ENCODE data around the gene PITHD1. TPM values are rescaled to one million over a fixed set of nuclear protein-coding genes. Genes with fewer than 3 reads are reported as not detected.
A peak's percentile ranks its signal among the peaks of the same experiment; 100 is the strongest.

Gene PITHD1
- total and polyA plus RNA-seq, 10 of the 15 experiments (the other 5 are each of a cell fraction or from before 2014, with no cell fraction given) = 23.7 to 82.2 (median 67.0) TPM

DNA sequence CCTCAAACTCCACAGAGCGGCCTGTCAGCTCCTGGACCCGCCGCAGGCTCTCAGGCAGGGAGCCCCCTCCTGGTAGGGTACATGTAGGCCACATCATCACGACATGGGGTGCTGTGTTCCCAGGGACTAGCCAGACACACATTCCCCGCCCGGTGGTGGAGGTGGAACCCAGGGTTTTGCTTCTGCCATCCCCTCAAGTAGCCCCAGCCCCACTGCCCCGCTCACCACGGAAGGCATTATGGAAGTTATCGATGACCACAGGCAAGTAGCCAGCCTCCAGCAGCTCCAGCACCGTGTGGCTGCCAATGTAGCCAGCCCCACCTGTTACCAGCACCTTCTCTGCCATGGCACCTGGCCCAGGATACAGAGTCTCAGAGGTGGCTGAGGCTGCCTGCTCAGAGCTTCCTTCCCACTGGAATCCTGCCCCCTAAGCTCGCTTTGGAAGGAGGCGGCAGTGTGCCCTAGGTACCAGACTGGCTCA is 20.5 kb downstream of the PITHD1 start:
- DNase-seq (ENCODE audit: low read depth, low spot score) = no peak
- ChIA-PET SMC1A (ENCODE audit: uncharacterized antibody, unreplicated experiment) (interaction anchor here (1.8 kb wide), 1 partner anchor 118 kb away, joined by 6 read pairs; no protein-coding TSS in a partner anchor), CTCF (interaction anchor here (1.1 to 2.2 kb wide), 7 partner anchors 9 to 117 kb away, joined by 3 to 12 read pairs (median 3); no protein-coding TSS in a partner anchor), POLR2A (interaction anchor here (0.5 to 1.8 kb wide), 4 partner anchors 12 to 111 kb away, joined by 4 to 10 read pairs (median 6); partner anchors contain the start of gene PITHD1), RAD21 (ENCODE audit: unreplicated experiment) (interaction anchor here (0.5 to 1.8 kb wide), 4 partner anchors 27 to 126 kb away, joined by 3 to 8 read pairs (median 3); no protein-coding TSS in a partner anchor)
- no peak overlapping the region for H3K27ac ChIP-seq (ENCODE audit: control insufficient read depth, insufficient read depth)
- TF ChIP-seq E2F4 (IDR thresholded peaks at IDR 0.05; ENCODE audit: low read depth, low read length) (no peak), SIN3A (IDR thresholded peaks at IDR 0.05; ENCODE audit: low read depth, low read length) (no peak), POLR2A (IDR thresholded peaks at IDR 0.05; ENCODE audit: low read depth, low read length) (0 out of 2 replicates have a peak, but pooled peaks have one; percentile 15), TARDBP (IDR thresholded peaks at IDR 0.05; ENCODE audit: borderline replicate concordance) (no peak)
- TF ChIP-seq, protein P1, sequence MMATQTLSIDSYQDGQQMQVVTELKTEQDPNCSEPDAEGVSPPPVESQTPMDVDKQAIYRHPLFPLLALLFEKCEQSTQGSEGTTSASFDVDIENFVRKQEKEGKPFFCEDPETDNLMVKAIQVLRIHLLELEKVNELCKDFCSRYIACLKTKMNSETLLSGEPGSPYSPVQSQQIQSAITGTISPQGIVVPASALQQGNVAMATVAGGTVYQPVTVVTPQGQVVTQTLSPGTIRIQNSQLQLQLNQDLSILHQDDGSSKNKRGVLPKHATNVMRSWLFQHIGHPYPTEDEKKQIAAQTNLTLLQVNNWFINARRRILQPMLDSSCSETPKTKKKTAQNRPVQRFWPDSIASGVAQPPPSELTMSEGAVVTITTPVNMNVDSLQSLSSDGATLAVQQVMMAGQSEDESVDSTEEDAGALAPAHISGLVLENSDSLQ (IDR thresholded peaks at IDR 0.05) = no peak
- TF ChIP-seq, protein P2, sequence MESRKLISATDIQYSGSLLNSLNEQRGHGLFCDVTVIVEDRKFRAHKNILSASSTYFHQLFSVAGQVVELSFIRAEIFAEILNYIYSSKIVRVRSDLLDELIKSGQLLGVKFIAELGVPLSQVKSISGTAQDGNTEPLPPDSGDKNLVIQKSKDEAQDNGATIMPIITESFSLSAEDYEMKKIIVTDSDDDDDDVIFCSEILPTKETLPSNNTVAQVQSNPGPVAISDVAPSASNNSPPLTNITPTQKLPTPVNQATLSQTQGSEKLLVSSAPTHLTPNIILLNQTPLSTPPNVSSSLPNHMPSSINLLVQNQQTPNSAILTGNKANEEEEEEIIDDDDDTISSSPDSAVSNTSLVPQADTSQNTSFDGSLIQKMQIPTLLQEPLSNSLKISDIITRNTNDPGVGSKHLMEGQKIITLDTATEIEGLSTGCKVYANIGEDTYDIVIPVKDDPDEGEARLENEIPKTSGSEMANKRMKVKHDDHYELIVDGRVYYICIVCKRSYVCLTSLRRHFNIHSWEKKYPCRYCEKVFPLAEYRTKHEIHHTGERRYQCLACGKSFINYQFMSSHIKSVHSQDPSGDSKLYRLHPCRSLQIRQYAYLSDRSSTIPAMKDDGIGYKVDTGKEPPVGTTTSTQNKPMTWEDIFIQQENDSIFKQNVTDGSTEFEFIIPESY (IDR thresholded peaks at IDR 0.05) = peak; percentile 44; the same call in 1 of the 2 replicates
- TF ChIP-seq, protein P3, sequence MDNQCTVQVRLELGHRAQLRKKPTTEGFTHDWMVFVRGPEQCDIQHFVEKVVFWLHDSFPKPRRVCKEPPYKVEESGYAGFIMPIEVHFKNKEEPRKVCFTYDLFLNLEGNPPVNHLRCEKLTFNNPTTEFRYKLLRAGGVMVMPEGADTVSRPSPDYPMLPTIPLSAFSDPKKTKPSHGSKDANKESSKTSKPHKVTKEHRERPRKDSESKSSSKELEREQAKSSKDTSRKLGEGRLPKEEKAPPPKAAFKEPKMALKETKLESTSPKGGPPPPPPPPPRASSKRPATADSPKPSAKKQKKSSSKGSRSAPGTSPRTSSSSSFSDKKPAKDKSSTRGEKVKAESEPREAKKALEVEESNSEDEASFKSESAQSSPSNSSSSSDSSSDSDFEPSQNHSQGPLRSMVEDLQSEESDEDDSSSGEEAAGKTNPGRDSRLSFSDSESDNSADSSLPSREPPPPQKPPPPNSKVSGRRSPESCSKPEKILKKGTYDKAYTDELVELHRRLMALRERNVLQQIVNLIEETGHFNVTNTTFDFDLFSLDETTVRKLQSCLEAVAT (IDR thresholded peaks at IDR 0.05) = peak; percentile 29; the same call in 1 of the 2 replicates
- TF ChIP-seq, protein P4, sequence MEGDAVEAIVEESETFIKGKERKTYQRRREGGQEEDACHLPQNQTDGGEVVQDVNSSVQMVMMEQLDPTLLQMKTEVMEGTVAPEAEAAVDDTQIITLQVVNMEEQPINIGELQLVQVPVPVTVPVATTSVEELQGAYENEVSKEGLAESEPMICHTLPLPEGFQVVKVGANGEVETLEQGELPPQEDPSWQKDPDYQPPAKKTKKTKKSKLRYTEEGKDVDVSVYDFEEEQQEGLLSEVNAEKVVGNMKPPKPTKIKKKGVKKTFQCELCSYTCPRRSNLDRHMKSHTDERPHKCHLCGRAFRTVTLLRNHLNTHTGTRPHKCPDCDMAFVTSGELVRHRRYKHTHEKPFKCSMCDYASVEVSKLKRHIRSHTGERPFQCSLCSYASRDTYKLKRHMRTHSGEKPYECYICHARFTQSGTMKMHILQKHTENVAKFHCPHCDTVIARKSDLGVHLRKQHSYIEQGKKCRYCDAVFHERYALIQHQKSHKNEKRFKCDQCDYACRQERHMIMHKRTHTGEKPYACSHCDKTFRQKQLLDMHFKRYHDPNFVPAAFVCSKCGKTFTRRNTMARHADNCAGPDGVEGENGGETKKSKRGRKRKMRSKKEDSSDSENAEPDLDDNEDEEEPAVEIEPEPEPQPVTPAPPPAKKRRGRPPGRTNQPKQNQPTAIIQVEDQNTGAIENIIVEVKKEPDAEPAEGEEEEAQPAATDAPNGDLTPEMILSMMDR (IDR thresholded peaks at IDR 0.05 in 2 of 3, conservative IDR thresholded peaks at IDR 0.05 in 1 of 3; ENCODE audit: control insufficient read depth in 2 of 3, extremely low read depth in 1 of 3, insufficient read depth in 1 of 3, low read depth in 3 of 3, low read length in 3 of 3) = peak in 2 of 3 experiments; percentile 22 to 27; a peak in 1 of 6 replicates
- peak overlapping the region; percentile 86; the same call in 1 of the 2 replicates for H3K4me2 ChIP-seq (ENCODE audit: control insufficient read depth, insufficient read depth)
- H2AFZ ChIP-seq (ENCODE audit: control insufficient read depth, low read depth, low read length) = no peak overlapping the region
- peaks cover 6 to 14% of the 10 kb centered on the region in 2 experiments; a peak in 3 of 4 replicates for H3K36me3 ChIP-seq (ENCODE audit: control insufficient read depth in 2 of 2, insufficient read depth in 2 of 2, low read length in 1 of 2)
- 96% methylated on average over 12 of the region's 12 CpGs for WGBS (ENCODE audit: insufficient coverage, insufficient replicate concordance, low lambda C conversion rate, missing lambda C conversion rate)
- no peak for FAIRE-seq
- H3K4me3 ChIP-seq = peak overlapping the region; percentile 80; the same call in 1 of the 2 replicates
- no peak for ATAC-seq
- H3K9me3 ChIP-seq (replicated peaks; ENCODE audit: control insufficient read depth, insufficient read depth, low read length) = no peaks in the 10 kb centered on the region
- BruUV-seq (replicated peaks) = no TSS peak
- H3K79me2 ChIP-seq (ENCODE audit: control insufficient read depth, insufficient read depth, low read length) = peaks cover 10% of the 10 kb centered on the region
- no peak overlapping the region; the same call in 1 of the 2 replicates for H3K9ac ChIP-seq (ENCODE audit: control insufficient read depth, insufficient read depth, low read length)
- intact Hi-C loops (cut with micrococcal nuclease; ENCODE audit: unreplicated experiment) = no loop called here
- H3K4me1 ChIP-seq (ENCODE audit: control insufficient read depth, insufficient read depth, low read length) = peaks cover 9% of the 10 kb centered on the region
- H4K20me1 ChIP-seq (ENCODE audit: control insufficient read depth, insufficient read depth) = no peaks in the 10 kb centered on the region
- H3K27me3 ChIP-seq (replicated peaks in 1 of 2; ENCODE audit: control insufficient read depth in 2 of 2, insufficient read depth in 2 of 2, low read length in 1 of 2) = no peaks in the 10 kb centered on the region
- in situ Hi-C loops (cut with MboI) = loop anchor here (25.0 kb wide), 1 partner anchor 1439 kb away; the partner anchor contains the start of genes RSRP1 and SYF2

Measured in GM12878 (cell line).